Mammary epithelial cell (primary cell): Measurements from ENCODE around the gene PALM2AKAP2.

Experiments used
- CTCF ChIP-seq, 2 donors: IDR thresholded peaks in 1 of 2; conservative IDR thresholded peaks in 1 of 2; 2 replicates each; pipeline ENCODE4 v1.5.1; 2011 to 2012; ENCODE audit warnings: inconsistent platforms in 2 of 2, low read length in 2 of 2, mild to moderate bottlenecking in 2 of 2, control low read depth in 1 of 2, low read depth in 1 of 2; ENCODE audit not compliant: insufficient read depth in 1 of 2; ENCODE audit errors: extremely low read depth in 1 of 2
- EZH2 ChIP-seq: IDR thresholded peaks from 2 replicates; pipeline ENCODE4 v1.6.1; 2012; ENCODE audit warnings: low read length, inconsistent platforms, borderline replicate concordance

- TF ChIP-seq CTCF (conservative IDR thresholded peaks at IDR 0.05 in 1 of 2, IDR thresholded peaks at IDR 0.05 in 1 of 2; ENCODE audit: extremely low read depth in 1 of 2, insufficient read depth in 1 of 2, low read depth in 1 of 2, low read length in 2 of 2) (no peak), EZH2 (no peak)
Measured at GRCh38 chr9:109734814-109735213, 45.2 kb upstream of the PALM2AKAP2 start.
